MM.1S (cell line): ENCODE data around the gene PHLDB1.

Source experiments
- DNase-seq: peaks from one replicate; pipeline ENCODE4 v3.0.0-alpha.2; 2015
- H2AFZ ChIP-seq: fragments of 300-600 bp; sonication (generic); 2 replicates; pipeline ENCODE4 v1.6.0; 2016; ENCODE audit warnings: antibody characterized with exemption, low read length
- H3F3A ChIP-seq: fragments of 300-600 bp; sonication (generic); 2 replicates; pipeline ENCODE4 v1.6.1; 2016; ENCODE audit warnings: mild to moderate bottlenecking, antibody characterized with exemption, low read length, moderate library complexity, mixed read lengths; ENCODE audit not compliant: insufficient read depth
- H3K27ac ChIP-seq: fragments of 300-600 bp; sonication (generic); 2 replicates; pipeline ENCODE4 v1.5.1; 2016; ENCODE audit warnings: mild to moderate bottlenecking, low read length
- H3K27me3 ChIP-seq: fragments of 300-600 bp; sonication (generic); replicated peaks from 2 replicates; pipeline ENCODE4 v1.6.0; 2016; ENCODE audit warnings: low read length; ENCODE audit not compliant: insufficient read depth
- H3K36me3 ChIP-seq: fragments of 300-600 bp; sonication (generic); replicated peaks from 2 replicates; pipeline ENCODE4 v1.6.1; 2016; ENCODE audit warnings: mild to moderate bottlenecking, low read length, mixed read lengths; ENCODE audit not compliant: insufficient read depth
- H3K4me1 ChIP-seq: fragments of 300-600 bp; sonication (generic); 2 replicates; pipeline ENCODE4 v1.6.1; 2016; ENCODE audit warnings: low read length, mixed read lengths
- H3K4me2 ChIP-seq: fragments of 300-600 bp; sonication (generic); 2 replicates; pipeline ENCODE4 v1.6.0; 2016; ENCODE audit warnings: low read depth, low read length
- H3K4me3 ChIP-seq: fragments of 300-600 bp; sonication (generic); 2 replicates; pipeline ENCODE4 v1.5.1; 2016; ENCODE audit warnings: low read length, mixed read lengths
- H3K79me2 ChIP-seq: fragments of 300-600 bp; sonication (generic); 2 replicates; pipeline ENCODE4 v1.6.1; 2016; ENCODE audit warnings: mixed run types, low read length, mixed read lengths
- H3K9ac ChIP-seq: fragments of 300-600 bp; sonication (generic); 2 replicates; pipeline ENCODE4 v1.6.1; 2016; ENCODE audit warnings: low read length, mixed read lengths
- H3K9me2 ChIP-seq: fragments of 300-600 bp; sonication (generic); replicated peaks from 2 replicates; pipeline ENCODE4 v1.6.1; 2016; ENCODE audit warnings: mild to moderate bottlenecking, low read length, mixed read lengths; ENCODE audit not compliant: insufficient read depth
- H3K9me3 ChIP-seq: fragments of 300-600 bp; sonication (generic); replicated peaks from 2 replicates; pipeline ENCODE4 v1.6.1; 2016; ENCODE audit warnings: mild to moderate bottlenecking, low read length, mixed read lengths; ENCODE audit not compliant: insufficient read depth
- H4K20me1 ChIP-seq: fragments of 300-600 bp; sonication (generic); 2 replicates; pipeline ENCODE4 v1.6.1; 2016; ENCODE audit warnings: mild to moderate bottlenecking, low read length, moderate library complexity, mixed read lengths; ENCODE audit not compliant: insufficient read depth
- CTCF ChIP-seq: fragments of 300-600 bp; sonication (generic); IDR thresholded peaks from 2 replicates; pipeline ENCODE4 v1.5.1; 2016; ENCODE audit warnings: antibody characterized with exemption, low read length, mixed read lengths
- EZH2 ChIP-seq: fragments of 300-600 bp; sonication (generic); optimal IDR thresholded peaks from 2 replicates; pipeline ENCODE3; 2017; ENCODE audit warnings: low read depth, mild to moderate bottlenecking, antibody characterized with exemption, low read length, mixed read lengths
- EZH2phosphoT487 ChIP-seq: fragments of 300-600 bp; sonication (generic); IDR thresholded peaks from 2 replicates; pipeline ENCODE4 v1.6.1; 2018; ENCODE audit warnings: antibody characterized with exemption, low read length

Gene PHLDB1

GRCh38 chr11:118663381-118663780 is 56.0 kb downstream of the PHLDB1 start:
- Histone ChIP-seq H3K4me1 (no peaks in the 10 kb centered on the region), H3F3A (no peaks in the 10 kb centered on the region), H3K4me3 (no peak overlapping the region), H3K79me2 (no peaks in the 10 kb centered on the region), H3K9me3 (no peaks in the 10 kb centered on the region), H2AFZ (no peak overlapping the region), H3K9ac (no peak overlapping the region), H3K27me3 (no peaks in the 10 kb centered on the region), H3K27ac (no peak overlapping the region), H3K36me3 (no peaks in the 10 kb centered on the region), H3K4me2 (no peak overlapping the region), H3K9me2 (no peaks in the 10 kb centered on the region), H4K20me1 (no peaks in the 10 kb centered on the region)
- TF ChIP-seq EZH2 = no peak
- no peak for TF ChIP-seq EZH2phosphoT487
- no peak for TF ChIP-seq CTCF
- DNase-seq = no peak

- H2AFZ ChIP-seq = no peak overlapping the region
- no peaks in the 10 kb centered on the region for H3K9me2 ChIP-seq
- no peak overlapping the region for H3K4me3 ChIP-seq
- H3K4me1 ChIP-seq = no peaks in the 10 kb centered on the region
- H3K36me3 ChIP-seq = no peaks in the 10 kb centered on the region
- no peak overlapping the region for H3K9ac ChIP-seq
- no peak overlapping the region for H3K27ac ChIP-seq
- no peaks in the 10 kb centered on the region for H3K27me3 ChIP-seq
- no peaks in the 10 kb centered on the region for H4K20me1 ChIP-seq
- DNase-seq = no peak
- no peaks in the 10 kb centered on the region for H3K79me2 ChIP-seq
- no peaks in the 10 kb centered on the region for H3K9me3 ChIP-seq
- TF ChIP-seq CTCF (no peak), EZH2 (no peak), EZH2phosphoT487 (no peak)
- H3K4me2 ChIP-seq = no peak overlapping the region
- no peaks in the 10 kb centered on the region for H3F3A ChIP-seq
These were observed 56.5 kb downstream of the PHLDB1 start for GRCh38 chr11:118663902-118664301.

- Histone ChIP-seq H3K36me3 (no peaks in the 10 kb centered on the region), H2AFZ (no peak overlapping the region), H3K27ac (no peak overlapping the region), H3K9me2 (no peaks in the 10 kb centered on the region), H3K4me2 (no peak overlapping the region), H3K27me3 (no peaks in the 10 kb centered on the region), H3F3A (no peaks in the 10 kb centered on the region), H4K20me1 (no peaks in the 10 kb centered on the region), H3K9me3 (no peaks in the 10 kb centered on the region), H3K79me2 (no peaks in the 10 kb centered on the region), H3K4me3 (no peak overlapping the region), H3K9ac (no peak overlapping the region), H3K4me1 (no peaks in the 10 kb centered on the region)
- no peak for TF ChIP-seq EZH2
- TF ChIP-seq CTCF = no peak
- TF ChIP-seq EZH2phosphoT487 = no peak
- DNase-seq = no peak
These were observed 59.0 kb downstream of the PHLDB1 start for GRCh38 chr11:118666371-118666770.
